Measurements from ENCODE around the gene BRSK1.

BRSK1 gene

DNA sequence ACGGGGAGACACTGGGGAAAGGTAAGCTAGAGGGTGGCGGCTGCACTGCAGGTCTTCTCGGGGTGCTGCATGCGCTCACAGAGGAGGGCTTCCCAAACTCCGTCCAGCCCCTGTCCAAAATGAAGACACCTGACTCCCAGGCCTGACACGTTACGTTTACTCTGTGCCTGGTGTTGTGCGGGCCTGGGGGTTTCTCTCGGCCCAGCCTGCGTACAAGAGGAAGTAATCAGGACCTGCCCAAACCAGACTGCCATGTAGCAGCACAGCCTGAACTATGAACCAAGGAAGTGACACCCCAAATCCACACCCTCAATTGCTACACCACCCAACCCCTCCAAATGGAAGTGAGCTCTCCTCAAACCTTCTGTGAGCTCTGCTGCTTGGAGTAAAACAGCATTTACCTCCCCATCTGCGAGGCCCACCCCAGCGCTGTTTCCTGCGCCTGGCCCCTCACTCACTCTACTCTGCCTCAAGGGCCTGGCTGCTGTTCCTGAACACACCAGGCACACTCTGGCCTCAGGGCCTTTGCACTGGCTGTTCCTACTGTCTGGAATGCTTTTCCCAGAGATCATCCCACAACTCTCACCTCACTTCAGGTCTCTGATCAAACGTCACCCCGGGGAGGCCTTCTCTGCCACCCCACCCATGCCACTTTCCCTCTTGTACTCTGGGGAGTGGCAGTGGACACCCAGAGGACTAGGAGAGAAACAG, 6.9 kb upstream of the BRSK1 start:
- H3K4me3 Mint-ChIP-seq: no peak overlapping the region

GRCh38 chr19:55277494-55277893, 6.3 kb upstream of the BRSK1 start:
- Mint-ChIP-seq H3K27ac (no peak overlapping the region), H3K4me1 (ENCODE audit: low read depth) (peaks cover 44% of the 10 kb centered on the region), H3K4me3 (no peak overlapping the region), H3K27me3 (no peaks in the 10 kb centered on the region), H3K9me3 (no peaks in the 10 kb centered on the region), H3K36me3 (ENCODE audit: low read depth) (peaks cover 46% of the 10 kb centered on the region)

More for the DNA sequence above, 6.9 kb upstream of the BRSK1 start:
- Mint-ChIP-seq H3K9me3 (no peaks in the 10 kb centered on the region), H3K27ac (no peak overlapping the region), H3K36me3 (ENCODE audit: low read depth) (peaks cover 52% of the 10 kb centered on the region), H3K27me3 (no peaks in the 10 kb centered on the region), H3K4me1 (ENCODE audit: low read depth) (peaks cover 44% of the 10 kb centered on the region)

- Mint-ChIP-seq H3K9me3 (no peaks in the 10 kb centered on the region), H3K36me3 (ENCODE audit: low read depth) (peaks cover 36% of the 10 kb centered on the region), H3K4me1 (ENCODE audit: low read depth) (peaks cover 51% of the 10 kb centered on the region), H3K27ac (peak overlapping the region; percentile 72), H3K27me3 (no peaks in the 10 kb centered on the region), H3K4me3 (peak overlapping the region; percentile 94)
Observed at GRCh38 chr19:55278391-55279135, 5.2 kb upstream of the BRSK1 start.

DNA sequence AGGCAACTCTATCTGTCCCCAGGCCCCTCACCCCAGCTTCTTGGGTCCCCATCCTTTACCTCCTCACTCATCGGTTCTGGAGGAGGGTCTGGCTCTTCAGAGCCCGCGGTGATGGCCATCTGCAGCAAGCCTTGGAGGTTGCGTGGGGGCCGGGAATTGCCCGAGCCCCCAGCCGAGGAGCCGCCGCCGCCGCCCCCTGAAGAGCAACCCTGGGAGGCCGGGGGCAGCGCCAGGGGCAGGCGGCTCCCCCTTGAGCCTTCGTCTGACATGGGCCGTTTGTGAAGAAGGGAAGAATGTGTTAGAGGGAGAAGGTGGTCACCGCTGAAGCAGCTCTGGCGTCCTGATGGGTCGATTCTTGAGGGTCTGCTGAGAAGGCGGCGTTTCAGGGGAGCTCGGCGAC, 4.5 kb upstream of the BRSK1 start:
- Mint-ChIP-seq H3K27ac (peak overlapping the region; percentile 98), H3K36me3 (ENCODE audit: low read depth) (peaks cover 34% of the 10 kb centered on the region), H3K27me3 (no peaks in the 10 kb centered on the region), H3K9me3 (no peaks in the 10 kb centered on the region), H3K4me3 (peak overlapping the region; percentile 94), H3K4me1 (ENCODE audit: low read depth) (peaks cover 52% of the 10 kb centered on the region)

DNA sequence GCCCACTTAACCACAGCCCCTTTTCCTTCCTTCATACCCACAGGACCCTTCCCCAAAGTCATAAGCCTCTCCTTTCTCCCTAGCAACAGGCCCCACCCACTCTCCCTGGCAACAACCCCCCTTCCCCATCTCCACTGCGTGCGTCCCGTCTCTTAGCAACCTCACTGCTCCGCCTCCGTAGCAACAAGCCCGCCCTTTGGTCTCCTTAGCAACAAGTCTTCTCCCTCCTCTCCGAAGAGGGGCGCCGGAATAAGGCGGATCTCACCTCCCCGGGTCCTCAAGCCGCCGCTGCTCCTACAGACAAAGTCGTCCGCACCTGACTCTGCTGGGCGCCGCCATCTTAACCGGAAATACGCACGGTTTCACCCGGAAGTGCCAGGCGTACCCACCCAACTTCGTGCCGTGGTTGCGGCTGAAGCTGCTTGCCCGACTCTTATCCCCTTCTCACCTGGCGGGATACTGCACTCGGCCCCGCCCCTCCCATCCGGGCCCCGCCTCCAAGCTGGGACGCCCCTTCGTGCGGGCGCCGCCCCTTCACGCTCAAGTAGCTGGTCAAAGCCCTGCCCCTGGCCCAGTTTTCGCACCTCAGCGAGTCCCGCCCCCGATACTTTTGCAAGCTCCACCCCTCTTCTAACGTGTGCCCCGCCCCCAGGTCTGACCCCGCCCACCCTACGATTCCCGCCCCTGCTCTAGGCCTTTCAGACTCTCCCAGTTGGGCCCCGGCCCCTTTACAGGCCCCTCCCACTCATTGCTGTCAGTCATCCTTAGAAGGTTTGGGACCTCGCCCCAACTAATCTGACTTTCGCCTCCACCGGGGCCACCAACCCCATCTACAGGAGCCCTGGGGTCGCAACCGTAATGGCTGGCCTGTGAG, 3.8 kb upstream of the BRSK1 start, which contains the start of gene HSPBP1:
TSS of gene HSPBP1 (minus strand) at position 341 of the 874 bp plus-strand sequence. CDS start 502 bp downstream, outside the sequence.
- no peaks in the 10 kb centered on the region for H3K27me3 Mint-ChIP-seq
- H3K27ac Mint-ChIP-seq: peak within 1 kb of the TSS; percentile 98
- peaks cover 28% of the 10 kb centered on the region for H3K36me3 Mint-ChIP-seq (ENCODE audit: low read depth)
- no peaks in the 10 kb centered on the region for H3K9me3 Mint-ChIP-seq
- peak within 1 kb of the TSS; percentile 94 for H3K4me3 Mint-ChIP-seq
- peaks cover 52% of the 10 kb centered on the region for H3K4me1 Mint-ChIP-seq (ENCODE audit: low read depth)

- H3K9me3 Mint-ChIP-seq: no peaks in the 10 kb centered on the region
- no peaks in the 10 kb centered on the region for H3K27me3 Mint-ChIP-seq
- H3K36me3 Mint-ChIP-seq (ENCODE audit: low read depth): peaks cover 4% of the 10 kb centered on the region
- H3K27ac Mint-ChIP-seq: no peak overlapping the region
- peaks cover 25% of the 10 kb centered on the region for H3K4me1 Mint-ChIP-seq (ENCODE audit: low read depth)
- H3K4me3 Mint-ChIP-seq: no peak overlapping the region
Observed at GRCh38 chr19:55284405-55285058, 735 bp downstream of the BRSK1 start.

DNA sequence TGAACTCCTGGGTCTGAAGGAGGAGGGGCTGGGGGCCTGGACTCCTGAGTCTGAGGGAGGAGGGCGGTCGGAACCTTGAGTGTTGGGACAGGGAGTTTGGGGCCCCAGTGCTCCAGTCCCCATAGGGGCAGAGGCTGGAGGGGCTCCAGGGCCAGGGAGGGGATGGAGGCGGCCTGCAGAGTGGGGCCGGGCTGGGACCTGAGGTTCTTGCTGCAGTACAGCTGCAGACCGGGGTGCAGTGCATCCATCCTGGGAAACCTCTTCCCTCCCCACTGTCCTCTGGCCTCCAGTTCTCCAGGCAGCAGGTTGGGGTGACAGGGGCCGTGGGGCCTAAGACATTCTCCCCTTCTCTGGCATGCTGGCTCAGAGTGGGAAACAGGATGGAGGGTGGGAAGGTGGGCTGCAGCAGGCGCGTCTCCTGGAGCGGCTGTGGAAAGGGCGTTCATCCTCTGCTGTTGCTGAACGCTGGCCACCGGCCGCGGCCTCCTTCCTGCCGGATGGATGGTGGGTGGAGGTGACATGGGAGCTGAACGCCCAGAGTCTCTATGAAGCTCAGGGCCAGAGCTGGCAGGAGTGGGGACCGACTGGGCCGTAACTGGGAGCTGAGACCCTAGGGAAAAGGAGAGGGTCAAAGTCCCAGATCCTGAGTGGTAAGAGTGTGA, 1.6 kb downstream of the BRSK1 start:
- no peaks in the 10 kb centered on the region for H3K36me3 Mint-ChIP-seq (ENCODE audit: low read depth)
- H3K27me3 Mint-ChIP-seq: no peaks in the 10 kb centered on the region
- no peak overlapping the region for H3K4me3 Mint-ChIP-seq
- no peaks in the 10 kb centered on the region for H3K9me3 Mint-ChIP-seq
- H3K27ac Mint-ChIP-seq: no peak overlapping the region
- peaks cover 20% of the 10 kb centered on the region for H3K4me1 Mint-ChIP-seq (ENCODE audit: low read depth)

- H3K9me3 Mint-ChIP-seq: no peaks in the 10 kb centered on the region
- H3K4me3 Mint-ChIP-seq: no peak overlapping the region
- no peaks in the 10 kb centered on the region for H3K36me3 Mint-ChIP-seq (ENCODE audit: low read depth)
- peaks cover 17% of the 10 kb centered on the region for H3K4me1 Mint-ChIP-seq (ENCODE audit: low read depth)
- H3K27me3 Mint-ChIP-seq: no peaks in the 10 kb centered on the region
- H3K27ac Mint-ChIP-seq: no peak overlapping the region
Observed at GRCh38 chr19:55287361-55288079, 3.7 kb downstream of the BRSK1 start.

DNA sequence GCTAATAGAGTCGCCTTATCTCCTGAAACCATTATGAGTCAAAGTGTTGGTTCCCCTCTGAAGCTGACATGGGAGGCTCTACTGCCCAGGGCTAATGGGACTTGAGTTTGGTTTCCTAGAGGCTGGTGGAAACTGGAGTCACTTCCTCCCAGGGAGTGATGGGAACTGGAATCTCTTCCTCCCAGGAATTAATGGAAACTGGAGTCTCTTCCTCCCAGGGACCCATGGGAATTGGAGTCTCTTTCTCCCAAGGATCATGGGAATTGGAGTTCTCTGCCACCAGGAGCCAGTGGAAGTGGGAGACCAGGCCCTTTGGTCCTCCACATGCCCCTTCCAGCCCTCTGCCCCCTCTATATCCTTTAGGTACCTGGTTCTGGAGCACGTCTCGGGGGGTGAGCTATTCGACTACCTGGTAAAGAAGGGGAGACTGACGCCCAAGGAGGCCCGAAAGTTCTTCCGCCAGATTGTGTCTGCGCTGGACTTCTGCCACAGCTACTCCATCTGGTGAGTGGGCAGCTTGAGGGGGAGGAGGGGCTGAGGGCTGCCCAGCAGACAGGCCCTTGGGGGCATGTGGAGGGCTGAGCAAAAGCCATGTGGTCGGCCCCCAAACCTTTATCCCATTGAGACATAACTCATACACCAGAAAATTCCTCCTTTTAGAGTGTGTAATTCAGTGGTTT, 5.5 kb downstream of the BRSK1 start:
- Mint-ChIP-seq H3K9me3 (no peaks in the 10 kb centered on the region), H3K4me3 (no peak overlapping the region), H3K27ac (no peak overlapping the region), H3K4me1 (ENCODE audit: low read depth) (peaks cover 8% of the 10 kb centered on the region), H3K27me3 (no peaks in the 10 kb centered on the region), H3K36me3 (ENCODE audit: low read depth) (no peaks in the 10 kb centered on the region)

- H3K4me3 Mint-ChIP-seq: no peak overlapping the region
- H3K36me3 Mint-ChIP-seq (ENCODE audit: low read depth): no peaks in the 10 kb centered on the region
- H3K4me1 Mint-ChIP-seq (ENCODE audit: low read depth): peaks cover 4% of the 10 kb centered on the region
- no peak overlapping the region for H3K27ac Mint-ChIP-seq
- H3K27me3 Mint-ChIP-seq: no peaks in the 10 kb centered on the region
- H3K9me3 Mint-ChIP-seq: no peaks in the 10 kb centered on the region
Observed at GRCh38 chr19:55297267-55297666, 13.5 kb downstream of the BRSK1 start.

DNA sequence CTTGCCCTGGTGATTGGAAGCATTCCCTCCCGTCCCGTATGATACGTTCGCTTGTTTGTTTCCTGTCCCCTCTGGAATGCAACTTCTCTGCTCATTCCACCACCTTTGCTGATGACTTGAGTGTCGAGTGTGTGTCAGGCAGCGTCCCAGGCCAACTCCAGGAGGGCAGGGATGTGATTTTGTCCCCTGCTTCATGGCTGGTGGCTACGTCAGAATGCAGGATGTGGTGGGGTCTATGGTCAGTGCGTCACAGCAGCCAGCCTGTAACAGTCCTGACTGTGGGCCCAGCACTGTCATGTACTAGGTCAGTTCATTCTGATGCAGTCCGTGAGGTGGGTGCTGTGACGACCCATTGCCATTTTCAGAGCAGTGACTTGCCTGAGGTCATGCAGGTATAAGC, 16.2 kb downstream of the BRSK1 start:
- Mint-ChIP-seq H3K36me3 (ENCODE audit: low read depth) (no peaks in the 10 kb centered on the region), H3K4me3 (no peak overlapping the region), H3K9me3 (no peaks in the 10 kb centered on the region), H3K4me1 (ENCODE audit: low read depth) (peaks cover 4% of the 10 kb centered on the region), H3K27ac (no peak overlapping the region), H3K27me3 (no peaks in the 10 kb centered on the region)

- H3K4me1 Mint-ChIP-seq (ENCODE audit: low read depth): peaks cover 4% of the 10 kb centered on the region
- H3K36me3 Mint-ChIP-seq (ENCODE audit: low read depth): no peaks in the 10 kb centered on the region
- H3K9me3 Mint-ChIP-seq: no peaks in the 10 kb centered on the region
- H3K4me3 Mint-ChIP-seq: peak overlapping the region; percentile 85
- no peaks in the 10 kb centered on the region for H3K27me3 Mint-ChIP-seq
- no peak overlapping the region for H3K27ac Mint-ChIP-seq
Observed at GRCh38 chr19:55300886-55301458, 17.2 kb downstream of the BRSK1 start.
